MM.1S (cell line): ENCODE data around the gene PLGRKT.
"Not testable (repeated sequence)": the region's sequence is repeated elsewhere in the genome, so short reads cannot be mapped to it uniquely, and the experiment has no call there.

ENCODE experiments used
- CTCF ChIP-seq: fragments of 300-600 bp; sonication (generic); IDR thresholded peaks from 2 replicates; pipeline ENCODE4 v1.5.1; 2016; ENCODE audit warnings: antibody characterized with exemption, low read length, mixed read lengths
- EZH2phosphoT487 ChIP-seq: fragments of 300-600 bp; sonication (generic); IDR thresholded peaks from 2 replicates; pipeline ENCODE4 v1.6.1; 2018; ENCODE audit warnings: antibody characterized with exemption, low read length

GRCh38 chr9:5393976-5394375 is 43.7 kb downstream of the PLGRKT start:
- not testable (repeated sequence) for TF ChIP-seq EZH2phosphoT487, CTCF
